HG03139 (cell line): Measurements from ENCODE around the gene ULK4.
"Not testable (repeated sequence)": the region's sequence is repeated elsewhere in the genome, so short reads cannot be mapped to it uniquely, and the experiment has no call there.

Source experiments
- ATAC-seq: cut with Tn5 transposase; IDR thresholded peaks from one replicate; pipeline ENCODE4 v1.9.1; 2021; ENCODE audit not compliant: unreplicated experiment

The ULK4 gene

GRCh38 chr3:41651718-41652117, 310.2 kb downstream of the ULK4 start:
- no peak for ATAC-seq

DNA sequence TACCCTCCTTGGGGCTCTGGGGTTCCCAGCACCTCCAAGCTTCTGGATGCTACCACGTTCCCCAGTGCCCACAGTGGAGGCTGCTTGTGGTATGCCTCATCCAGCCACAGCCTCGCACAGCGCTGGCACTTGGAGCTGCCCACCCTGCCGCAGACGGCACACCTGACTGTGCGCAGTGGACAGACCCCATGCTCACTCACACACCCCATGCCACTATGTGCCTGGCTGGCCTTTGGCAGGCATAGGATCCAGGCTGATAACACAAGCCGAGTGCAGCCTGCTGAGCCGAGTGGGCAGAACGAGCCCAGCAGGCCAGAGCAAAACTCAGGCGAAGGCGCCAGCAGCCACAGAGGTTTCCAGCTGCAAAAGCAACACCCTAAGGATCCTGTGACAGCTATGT, 311.5 kb downstream of the ULK4 start:
- ATAC-seq = no peak

GRCh38 chr3:41649129-41649739, 312.7 kb downstream of the ULK4 start:
- no peak for ATAC-seq

- ATAC-seq = not testable (repeated sequence)
Observed at GRCh38 chr3:41647730-41648129, 314.2 kb downstream of the ULK4 start.

GRCh38 chr3:41640076-41640475, 321.8 kb downstream of the ULK4 start:
- ATAC-seq = no peak

DNA sequence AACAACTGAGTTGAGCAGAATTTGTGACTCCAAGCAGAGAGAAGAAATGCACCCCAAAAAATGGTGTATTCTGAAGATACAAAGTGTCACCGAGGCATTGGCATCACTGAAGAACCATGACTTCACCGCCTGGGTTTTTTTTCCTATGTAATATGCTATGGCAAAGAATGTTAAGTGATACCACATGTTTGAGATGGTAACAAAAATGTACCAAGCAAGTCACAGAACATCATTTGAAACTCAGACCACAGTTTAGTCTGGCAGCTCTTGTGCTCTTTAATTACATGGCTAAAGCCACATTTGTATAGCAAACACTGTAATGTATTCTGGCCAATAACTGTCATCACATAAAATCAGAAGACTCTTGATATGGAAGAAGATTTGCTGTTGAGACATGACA, 323.5 kb downstream of the ULK4 start:
- ATAC-seq = no peak

GRCh38 chr3:41632700-41633099, 329.2 kb downstream of the ULK4 start:
- ATAC-seq = no peak

DNA sequence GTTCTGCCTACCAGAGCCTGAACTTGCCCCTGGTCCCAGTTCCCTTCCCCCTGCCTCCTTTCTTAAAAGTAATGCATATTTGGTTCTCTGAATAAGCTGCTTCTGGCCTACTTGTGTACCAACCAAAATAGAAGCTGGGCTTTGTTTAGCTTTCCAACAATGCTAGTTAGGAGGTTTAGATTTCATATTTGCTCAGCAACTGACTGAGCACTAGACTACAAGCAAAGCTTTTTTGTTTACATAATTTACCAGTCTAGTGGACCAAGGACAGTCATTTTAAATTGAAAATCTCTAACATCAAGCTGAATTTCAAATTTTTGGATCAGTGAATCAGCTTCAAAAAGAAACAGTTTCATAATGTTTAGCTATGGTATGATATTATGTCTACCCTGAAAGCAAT, 331.2 kb downstream of the ULK4 start:
- no peak for ATAC-seq

DNA sequence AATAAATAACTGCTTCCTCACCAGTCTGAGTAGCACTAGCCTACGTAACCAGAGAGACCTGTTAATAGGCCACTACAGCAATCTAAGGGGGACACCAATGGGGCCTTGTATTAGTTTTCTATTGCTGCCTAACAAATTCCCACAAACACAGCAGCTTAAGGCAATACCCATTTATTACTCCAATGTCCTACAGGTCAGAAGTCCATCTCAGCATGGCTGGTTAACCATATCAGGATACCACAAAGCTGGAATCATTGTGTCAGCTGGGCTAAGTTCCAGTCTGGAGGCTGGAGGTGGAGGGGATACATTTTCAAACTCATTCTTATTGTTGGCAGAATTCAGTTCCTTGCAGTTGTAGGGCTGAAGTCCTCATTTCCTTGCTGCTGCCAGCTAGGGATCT, 331.9 kb downstream of the ULK4 start:
- no peak for ATAC-seq

DNA sequence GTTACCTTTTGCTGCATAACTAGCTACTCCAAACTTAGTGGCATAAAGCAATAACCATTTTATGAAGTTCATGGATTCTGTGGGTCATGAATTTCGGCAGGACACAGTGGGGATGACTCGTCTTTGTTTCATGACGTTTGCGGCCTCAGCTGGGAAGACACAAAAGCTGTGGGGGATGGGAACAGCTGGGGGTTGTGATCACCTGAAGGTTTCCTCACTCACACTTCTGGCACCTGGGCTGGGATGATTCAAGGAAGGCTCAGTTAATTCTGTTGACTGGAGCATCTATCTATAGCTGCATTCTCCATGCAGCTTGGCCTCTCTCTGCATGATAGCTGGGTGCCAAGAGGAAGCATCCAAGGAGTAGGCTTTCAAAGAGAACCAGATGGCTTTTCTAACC, 332.8 kb downstream of the ULK4 start:
- ATAC-seq = no peak

DNA sequence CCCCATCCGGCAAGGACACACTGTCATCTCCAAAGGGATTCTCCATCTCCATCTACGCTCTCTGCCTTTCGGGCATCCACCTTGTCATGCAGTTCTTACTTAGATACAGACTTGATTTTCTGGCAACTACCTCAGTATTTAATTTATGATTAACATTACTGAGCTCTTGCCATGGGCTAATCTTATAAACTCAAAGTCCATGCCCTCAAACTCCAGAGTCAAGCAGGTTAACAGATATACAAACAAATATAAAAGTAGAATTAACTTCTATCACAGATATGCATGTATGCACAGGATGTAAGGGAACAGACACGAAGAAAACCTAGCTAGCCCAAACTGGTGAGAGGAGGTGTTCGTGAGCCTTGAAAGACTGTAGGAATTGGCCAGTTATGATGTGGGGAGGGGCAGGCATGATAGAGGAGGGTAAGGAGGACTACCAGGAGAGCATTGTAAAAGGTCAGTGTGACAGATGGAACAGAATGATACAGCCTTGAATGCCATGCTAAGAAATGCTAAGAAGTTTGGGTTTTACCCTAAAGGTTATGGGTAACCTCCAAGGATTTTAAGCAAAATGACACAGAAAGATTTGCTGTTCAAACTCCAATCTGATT, 334.3 kb downstream of the ULK4 start:
- no peak for ATAC-seq

- no peak for ATAC-seq
Observed at GRCh38 chr3:41612853-41613252, 349.1 kb downstream of the ULK4 start.

DNA sequence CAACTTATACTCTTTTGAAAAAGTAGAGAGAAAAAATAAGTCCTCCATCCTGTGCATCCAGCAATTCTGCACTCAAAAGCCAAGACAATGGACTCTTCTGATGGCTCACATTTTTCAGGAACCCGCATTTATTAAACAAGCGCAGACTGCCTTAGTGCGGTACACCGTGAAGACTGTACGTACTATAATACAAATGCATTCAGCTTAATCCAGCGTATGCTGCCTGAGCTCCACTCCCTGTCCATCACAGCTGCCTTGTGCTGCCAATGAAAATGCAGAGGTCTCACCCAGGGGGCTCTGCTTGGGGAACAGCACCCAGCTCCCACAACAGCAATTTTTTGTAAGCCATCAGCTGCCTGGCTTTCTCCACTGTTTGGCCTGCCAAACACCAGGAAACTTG, 350.9 kb downstream of the ULK4 start:
- ATAC-seq = no peak

- no peak for ATAC-seq
Observed at GRCh38 chr3:41608347-41608746, 353.6 kb downstream of the ULK4 start.

DNA sequence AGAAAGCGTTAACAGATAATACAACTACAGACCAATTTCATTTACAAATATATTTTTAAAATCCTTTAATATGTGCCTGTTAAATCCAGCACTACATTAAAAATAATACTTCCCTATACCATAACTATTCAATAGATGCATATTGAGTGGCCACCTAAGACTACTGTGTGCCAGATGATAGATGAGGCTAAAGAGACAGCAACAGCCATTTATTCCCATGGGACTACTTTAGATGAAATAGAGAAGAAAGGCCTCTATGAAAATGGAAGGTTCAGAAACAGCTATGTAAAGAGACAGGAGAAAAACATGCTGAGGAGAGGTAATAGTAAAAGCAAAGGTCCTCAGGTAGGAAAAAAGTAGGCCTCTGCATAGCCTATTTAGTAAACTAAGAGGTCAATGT, 358.1 kb downstream of the ULK4 start:
- ATAC-seq = no peak

DNA sequence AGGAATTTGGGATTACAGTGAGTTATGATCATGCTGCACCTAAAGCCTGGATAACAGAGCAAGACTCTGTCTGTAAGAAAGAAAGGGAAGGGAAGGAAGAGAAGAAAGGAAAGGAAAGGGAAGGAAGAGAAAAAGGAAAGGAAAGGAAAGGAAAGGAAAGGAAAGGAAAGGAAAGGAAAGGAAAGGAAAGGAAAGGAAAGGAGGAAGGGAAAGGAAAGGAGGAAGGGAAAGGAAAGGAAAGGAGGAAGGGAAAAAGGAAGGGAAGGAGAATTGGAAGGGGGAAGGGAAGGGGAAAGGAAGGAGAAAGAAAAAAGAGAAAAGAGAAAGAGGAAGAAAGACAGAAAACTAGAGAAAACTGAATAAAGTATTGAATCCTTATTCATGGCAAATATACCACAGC, 359.8 kb downstream of the ULK4 start:
- ATAC-seq = no peak

DNA sequence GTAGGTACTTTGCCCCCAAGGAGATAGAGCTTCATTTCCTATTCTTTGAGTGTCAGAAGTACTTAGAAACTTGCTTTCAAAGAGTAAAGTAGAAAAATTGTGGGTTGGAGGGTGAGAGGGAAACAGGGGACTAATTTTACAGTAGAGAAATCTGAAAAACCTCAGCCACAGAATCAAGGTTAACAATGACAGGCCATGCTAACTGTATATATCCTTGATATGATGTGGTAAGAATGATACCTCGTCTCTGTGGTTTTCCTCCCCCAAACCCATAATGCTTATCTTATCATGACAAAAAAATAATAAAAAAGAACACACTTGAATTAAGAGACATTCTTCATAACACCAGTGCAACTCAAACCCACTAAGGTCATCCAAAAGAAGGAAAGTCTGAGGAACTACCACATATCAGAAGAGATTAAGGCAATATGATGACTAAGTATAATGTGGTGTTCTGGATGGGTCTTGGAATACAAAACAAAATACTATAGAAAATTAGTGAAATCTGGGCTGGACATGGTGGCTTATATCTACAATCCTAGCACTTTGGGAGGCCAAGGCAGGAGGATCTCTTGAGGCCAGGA, 360.4 kb downstream of the ULK4 start:
- ATAC-seq = no peak

DNA sequence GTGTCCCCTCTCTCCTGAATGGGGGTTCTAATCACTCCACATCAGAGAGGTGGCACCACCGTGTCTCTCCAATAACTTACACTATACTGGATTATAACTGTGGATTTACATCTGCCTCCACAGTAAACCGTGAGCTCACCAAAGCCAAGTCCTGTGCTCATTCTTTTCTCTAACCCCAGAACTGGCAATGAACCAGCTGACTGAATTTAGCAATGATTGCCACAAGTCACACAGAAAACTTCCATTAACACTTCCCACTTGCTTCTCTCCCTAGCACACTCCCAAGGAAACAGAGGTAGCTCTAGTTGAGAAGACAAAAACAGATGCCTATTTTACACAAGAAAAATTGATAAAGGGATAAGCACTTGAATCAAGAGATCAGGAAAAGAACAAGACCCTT, 361.3 kb downstream of the ULK4 start:
- ATAC-seq = no peak

DNA sequence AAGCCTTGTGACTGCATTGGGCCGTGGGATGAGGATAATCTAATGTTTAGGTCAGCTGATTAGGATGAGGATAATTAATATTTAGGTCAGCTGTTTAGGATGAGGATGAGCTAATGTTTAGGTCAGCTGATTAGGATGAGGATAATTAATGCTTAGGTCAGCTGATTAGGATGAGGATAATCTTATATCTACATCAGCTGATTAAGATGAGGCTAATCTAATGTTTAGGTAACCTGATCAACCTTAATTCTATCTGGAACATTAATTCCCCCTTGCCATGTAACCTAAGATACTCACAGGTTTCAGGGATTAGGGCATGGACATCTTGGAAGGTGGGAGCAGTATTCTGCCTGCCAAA, 362.8 kb downstream of the ULK4 start:
- ATAC-seq = no peak

DNA sequence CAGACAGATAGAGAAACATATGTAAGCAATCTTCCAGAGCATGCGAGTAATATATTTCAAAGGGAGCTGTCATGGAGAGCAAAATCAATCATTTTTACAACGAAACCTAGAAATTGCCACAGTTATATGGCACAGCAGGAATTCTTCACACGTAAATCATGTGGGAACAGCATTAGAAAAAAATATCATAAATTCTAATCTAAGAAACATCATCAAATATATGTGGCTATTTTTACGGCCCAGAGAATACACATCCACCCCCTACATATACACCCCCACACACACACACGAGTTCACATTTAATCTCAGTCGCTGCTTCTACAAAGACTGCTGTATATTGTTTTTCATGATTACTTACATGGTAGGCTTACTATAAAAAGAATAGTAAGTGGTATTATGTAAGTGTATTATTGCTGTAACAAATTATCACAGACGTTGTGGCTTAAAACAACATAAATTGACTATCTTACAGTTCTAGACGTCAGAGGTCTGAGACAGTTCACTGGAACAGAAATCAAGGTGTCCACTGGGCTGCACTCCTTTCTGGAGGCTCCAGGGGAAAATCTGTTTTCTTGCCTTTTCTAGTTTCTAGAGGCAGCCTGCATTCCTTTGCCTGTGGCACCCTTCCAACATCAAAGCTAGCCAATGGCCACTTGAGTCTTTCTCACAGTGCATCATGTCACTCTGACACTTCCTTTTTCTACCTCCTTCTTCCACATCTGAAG, 363.3 kb downstream of the ULK4 start:
- no peak for ATAC-seq

DNA sequence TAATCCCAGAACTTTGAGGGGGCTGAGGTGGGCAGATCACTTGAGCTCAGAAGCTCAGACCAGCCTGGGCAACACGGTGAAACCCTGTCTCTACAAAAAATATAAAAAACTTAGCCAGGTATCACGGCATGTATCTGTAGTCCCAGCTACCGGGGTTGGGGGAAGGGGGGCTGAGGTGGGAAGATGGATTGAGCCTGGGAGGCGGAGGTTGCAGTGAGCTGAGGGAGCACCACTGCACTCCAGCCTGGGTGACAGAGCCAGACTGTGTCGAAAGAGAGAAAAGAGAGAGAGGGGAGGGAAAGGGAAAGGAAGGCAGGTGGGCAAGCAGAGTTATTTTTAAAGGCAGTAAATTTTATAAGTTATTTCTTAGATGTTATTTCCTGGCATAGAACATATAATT, 368.1 kb downstream of the ULK4 start:
- ATAC-seq = no peak

DNA sequence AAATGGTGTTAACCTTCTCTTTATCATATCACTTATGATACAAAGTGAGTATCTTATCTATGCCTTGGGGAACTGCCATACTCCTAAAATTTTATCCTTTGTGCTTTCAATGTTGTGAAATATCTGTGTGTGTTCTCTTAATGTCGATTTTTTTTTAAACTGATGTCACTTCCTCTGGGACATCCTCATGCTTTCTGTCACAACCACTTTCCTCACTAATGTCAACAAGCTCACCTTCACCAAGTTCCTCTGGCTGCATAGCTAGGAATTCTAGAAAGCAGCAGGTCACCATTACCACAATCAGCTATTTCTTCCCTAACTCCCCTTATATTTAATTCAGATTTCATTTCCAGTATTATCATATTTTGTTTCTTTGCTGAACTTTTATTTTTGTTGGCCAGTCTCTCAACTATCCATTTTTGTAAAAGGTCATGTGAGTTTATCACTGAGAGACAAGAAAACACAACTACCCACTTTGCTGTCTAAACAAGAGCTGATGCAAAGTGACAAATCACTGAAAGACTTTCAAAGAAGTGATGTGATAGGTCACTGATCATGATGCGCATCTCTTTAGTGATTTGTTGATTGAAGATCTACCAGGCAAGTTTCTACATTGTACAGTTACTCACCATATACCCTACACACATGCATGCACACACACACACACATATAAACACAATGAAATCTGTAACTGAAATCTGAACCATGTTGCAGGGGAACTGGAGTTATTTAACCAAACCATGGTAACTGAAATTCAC, 369.0 kb downstream of the ULK4 start:
- no peak for ATAC-seq
